H1 (cell line): ENCODE measurements around the gene GPR35. TPM values are rescaled to one million over a fixed set of nuclear protein-coding genes. Genes with fewer than 3 reads are reported as not detected.

ENCODE experiments used
- CTCF ChIA-PET: fragments of 300-600 bp; sonication (Branson Sonifier 250); formaldehyde crosslinking; loops from one replicate; lab custom pipeline; 2021; ENCODE audit not compliant: partially characterized antibody; lab: Charles Lee
- POLR2A ChIA-PET: fragments of 300-600 bp; sonication (Branson Sonifier 250); formaldehyde crosslinking; loops from one replicate; lab custom pipeline; 2021; ENCODE audit warnings: inconsistent platforms; ENCODE audit not compliant: partially characterized antibody; lab: Charles Lee
- DNase-seq, 2 experiments: peaks; one replicate each; pipeline versions ENCODE4 v3.0.0 to v3.0.0-alpha.2; 2010 to 2022; ENCODE audit warnings: low spot score in 2 of 2, low read depth in 1 of 2, mixed read lengths in 1 of 2
- FAIRE-seq: peaks from 2 replicates; lab custom pipeline; 2011; peaks lifted over from hg19 to GRCh38; lab: Jason Lieb, UNC
- H2AFZ ChIP-seq: 2 replicates; pipeline ENCODE4 v1.8.1; 2012; ENCODE audit warnings: low read length, inconsistent platforms
- H2AK5ac ChIP-seq: 2 replicates; pipeline ENCODE4 v1.6.1; 2013; ENCODE audit warnings: low read depth, low read length
- H2BK120ac ChIP-seq: replicated peaks from 2 replicates; pipeline ENCODE3; 2013; ENCODE audit warnings: low read depth, low read length, inconsistent platforms
- H2BK12ac ChIP-seq: 2 replicates; pipeline ENCODE4 v1.6.1; 2013; ENCODE audit warnings: low read depth, low read length
- H2BK15ac ChIP-seq: 2 replicates; pipeline ENCODE4 v1.6.1; 2013; ENCODE audit warnings: low read length
- H2BK20ac ChIP-seq: 2 replicates; pipeline ENCODE4 v1.6.1; 2013; ENCODE audit warnings: low read length
- H2BK5ac ChIP-seq: 2 replicates; pipeline ENCODE4 v1.6.1; 2013; ENCODE audit warnings: low read depth, low read length
- H3K14ac ChIP-seq: 2 replicates; pipeline ENCODE4 v1.6.1; 2013; ENCODE audit warnings: inconsistent platforms; ENCODE audit not compliant: insufficient read length
- H3K18ac ChIP-seq: 2 replicates; pipeline ENCODE4 v1.6.1; 2013; ENCODE audit warnings: low read length; ENCODE audit errors: extremely low read depth
- H3K23ac ChIP-seq: 2 replicates; pipeline ENCODE4 v1.6.1; 2013; ENCODE audit warnings: inconsistent platforms; ENCODE audit not compliant: insufficient read length
- H3K23me2 ChIP-seq: 2 replicates; pipeline ENCODE4 v1.6.1; 2013; ENCODE audit warnings: low read depth, low read length
- H3K27ac ChIP-seq: 2 replicates; pipeline ENCODE4 v1.6.1; 2011; ENCODE audit warnings: low read depth, low read length, inconsistent platforms
- H3K27me3 ChIP-seq, 4 experiments: replicated peaks in 1 of 4; 1 replicate in 1 of 4; 2 replicates in 3 of 4; pipeline versions ENCODE4 v1.6.1 to v1.8.1; 2011 to 2013; ENCODE audit warnings: low read length in 3 of 4, mild to moderate bottlenecking in 3 of 4, inconsistent platforms in 2 of 4, mixed read lengths in 2 of 4, moderate library complexity in 1 of 4; ENCODE audit not compliant: control insufficient read depth in 3 of 4, insufficient read depth in 3 of 4; ENCODE audit errors: extremely low read depth in 1 of 4
- H3K36me3 ChIP-seq, 4 experiments: 2 replicates each; pipeline versions ENCODE4 v1.6.1 to v1.8.1; 2011 to 2013; ENCODE audit warnings: mild to moderate bottlenecking in 4 of 4, low read length in 3 of 4, moderate library complexity in 2 of 4, control low read depth in 1 of 4, inconsistent platforms in 1 of 4; ENCODE audit not compliant: insufficient read depth in 4 of 4, control insufficient read depth in 2 of 4
- H3K4ac ChIP-seq: replicated peaks from 2 replicates; pipeline ENCODE3; 2013; ENCODE audit warnings: low read length, low read depth, mixed read lengths, inconsistent platforms; ENCODE audit not compliant: insufficient read length
- H3K4me1 ChIP-seq, 4 experiments: replicated peaks in 1 of 4; 1 replicate in 1 of 4; 2 replicates in 3 of 4; pipeline versions ENCODE4 v1.6.1 to v1.8.1; 2011 to 2013; ENCODE audit warnings: low read length in 3 of 4, inconsistent platforms in 2 of 4, mixed read lengths in 1 of 4; ENCODE audit not compliant: insufficient read depth in 4 of 4, control insufficient read depth in 3 of 4
- H3K4me2 ChIP-seq, 2 experiments: 2 replicates each; pipeline versions ENCODE4 v1.6.1 to v1.8.1; 2011 to 2013; ENCODE audit warnings: low read depth in 2 of 2, low read length in 2 of 2, control low read depth in 1 of 2, inconsistent platforms in 1 of 2, mild to moderate bottlenecking in 1 of 2; ENCODE audit not compliant: insufficient read depth in 1 of 2
- H3K4me3 ChIP-seq, 4 experiments: fragments of 200-600, 300-600 bp in 1 of 4; sonication (generic), shearing (Covaris generic), sonication (Bioruptor Twin) in 1 of 4; 2 replicates each; pipeline versions ENCODE4 v1.5.1 to v1.8.1; 2011 to 2016; ENCODE audit warnings: low read length in 4 of 4, low read depth in 3 of 4, control low read depth in 2 of 4, inconsistent platforms in 2 of 4, mild to moderate bottlenecking in 2 of 4, mixed read lengths in 1 of 4, moderate library complexity in 1 of 4; ENCODE audit not compliant: insufficient read depth in 2 of 4; ENCODE audit errors: extremely low read depth in 1 of 4
- H3K56ac ChIP-seq: replicated peaks from 2 replicates; pipeline ENCODE3; 2013; ENCODE audit warnings: low read depth, mild to moderate bottlenecking, mixed read lengths, low read length, inconsistent platforms; ENCODE audit not compliant: insufficient read length
- H3K79me1 ChIP-seq: 2 replicates; pipeline ENCODE4 v1.6.1; 2013; ENCODE audit warnings: low read depth, low read length, control low read depth
- H3K79me2 ChIP-seq, 2 experiments: 2 replicates each; pipeline versions ENCODE4 v1.6.1 to v1.8.1; 2012 to 2013; ENCODE audit warnings: low read length in 2 of 2, mild to moderate bottlenecking in 2 of 2, inconsistent platforms in 1 of 2; ENCODE audit not compliant: insufficient read depth in 2 of 2, control insufficient read depth in 1 of 2
- H3K9ac ChIP-seq, 4 experiments: replicated peaks in 1 of 4; 1 replicate in 1 of 4; 2 replicates in 3 of 4; pipeline versions ENCODE4 v1.6.1 to v1.8.1; 2011 to 2013; ENCODE audit warnings: low read depth in 3 of 4, low read length in 3 of 4, control low read depth in 2 of 4, mild to moderate bottlenecking in 2 of 4, moderate library complexity in 2 of 4, inconsistent platforms in 1 of 4; ENCODE audit errors: extremely low read depth in 1 of 4
- H3K9me3 ChIP-seq, 2 experiments: 2 replicates each; pipeline versions ENCODE4 v1.6.1 to v1.8.1; 2012 to 2013; ENCODE audit warnings: mild to moderate bottlenecking in 2 of 2, moderate library complexity in 2 of 2, control low read depth in 1 of 2, inconsistent platforms in 1 of 2, low read depth in 1 of 2, low read length in 1 of 2, mixed read lengths in 1 of 2; ENCODE audit not compliant: insufficient read depth in 2 of 2
- H4K20me1 ChIP-seq, 2 experiments: replicated peaks in 1 of 2; 2 replicates each; pipeline versions ENCODE3 to v1.8.1; 2011 to 2013; ENCODE audit warnings: inconsistent platforms in 2 of 2, low read length in 2 of 2, mild to moderate bottlenecking in 1 of 2; ENCODE audit not compliant: insufficient read depth in 2 of 2, control insufficient read depth in 1 of 2
- H4K5ac ChIP-seq: 2 replicates; pipeline ENCODE4 v1.6.1; 2013; ENCODE audit warnings: low read length, low read depth, mixed read lengths, inconsistent platforms; ENCODE audit not compliant: insufficient read length
- H4K8ac ChIP-seq: 2 replicates; pipeline ENCODE4 v1.8.0; 2013; ENCODE audit warnings: mild to moderate bottlenecking, moderate library complexity, low read length, inconsistent platforms; ENCODE audit not compliant: insufficient read depth; ENCODE audit errors: extremely low read depth
- H4K91ac ChIP-seq: replicated peaks from 2 replicates; pipeline ENCODE3; 2013; ENCODE audit warnings: low read length, mixed read lengths, inconsistent platforms; ENCODE audit not compliant: insufficient read length
- ASH2L ChIP-seq: fragments of 200-600, 300-600 bp; sonication (generic); IDR thresholded peaks from one replicate; pipeline ENCODE4 v1.7.1; 2017; ENCODE audit warnings: low read length
- BCL11A ChIP-seq, 2 experiments: IDR thresholded peaks; one replicate each; pipeline ENCODE4 v1.6.1; 2011; ENCODE audit warnings: low read depth in 2 of 2, low read length in 2 of 2, mild to moderate bottlenecking in 2 of 2
- TCF12 ChIP-seq: IDR thresholded peaks from 2 replicates; pipeline ENCODE4 v1.6.1; 2011; ENCODE audit warnings: low read depth, mild to moderate bottlenecking, low read length
- WGBS, 2 experiments: shearing (Covaris generic) in 1 of 2; methylation state at CpG; one replicate each; pipeline versions ENCODE4 v1.1.6 to v1.1.7; 2013 to 2015; ENCODE audit warnings: low lambda C conversion rate in 2 of 2, mixed read lengths in 2 of 2, inconsistent platforms in 1 of 2, low coverage in 1 of 2, missing lambda C conversion rate in 1 of 2; ENCODE audit not compliant: insufficient replicate concordance in 2 of 2, insufficient coverage in 1 of 2, insufficient read length in 1 of 2; ENCODE audit errors: extremely low coverage in 1 of 2, missing lambda C conversion rate in 1 of 2; 5-methylcytosine and 5-hydroxymethylcytosine counted together
- polyA plus RNA-seq, 7 experiments: library from polyadenylated mRNA; depleted of rRNA in 3 of 7; stranded (reverse) in 5 of 7; unstranded in 2 of 7; fragments of >200 nt in 5 of 7; fragments of 200-250 nt in 2 of 7; gene quantifications; 1 replicate in 5 of 7; 2 replicates in 1 of 7; 4 replicates in 1 of 7; pipeline versions ENCODE4 v1.2.1 to v1.2.3, GENCODE V29; 2011 to 2013; ENCODE audit warnings: missing spikeins in 2 of 7, mixed read lengths in 2 of 7
- total RNA-seq: library from RNA; stranded (reverse); fragmentation: NEBNext Ultra II Directional; extraction: Animal tissue kit (Norgen Biotek cat#: 25700); gene quantifications from 2 replicates; pipeline ENCODE4 v1.2.1, GENCODE V29; 2021

The GPR35 gene
- total and polyA plus RNA-seq, 2 of the 8 experiments (the other 6 are each of a cell fraction or from before 2014, with no cell fraction given): 0.47 TPM; not detected in 1

DNA sequence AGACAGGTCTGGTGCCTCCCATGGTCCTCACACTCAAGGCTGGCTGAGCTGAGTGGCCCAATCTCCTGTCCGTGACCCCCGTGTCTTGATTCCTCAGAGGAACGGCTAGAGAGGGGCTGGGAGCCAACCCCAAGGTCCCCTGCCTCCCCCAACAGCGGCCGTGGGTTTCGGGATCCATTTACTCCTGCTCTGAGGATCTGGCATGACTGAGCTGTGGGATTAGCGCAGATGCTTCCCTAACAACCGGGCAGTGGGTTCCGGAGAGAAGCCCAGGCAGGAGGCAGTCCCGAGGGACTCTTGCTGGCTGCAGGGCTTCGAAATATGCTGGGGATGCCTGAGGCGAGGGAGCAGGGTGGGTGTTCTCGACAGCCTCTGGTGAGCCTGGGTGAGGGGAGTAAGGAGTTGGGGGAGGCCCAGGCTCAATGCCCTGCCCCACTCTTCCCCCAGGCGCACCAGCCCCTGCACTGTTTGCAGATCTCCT lies 18.9 kb downstream of the GPR35 start:
- no peak overlapping the region for H2BK120ac ChIP-seq
- FAIRE-seq: no peak
- H3K4me2 ChIP-seq: no peak overlapping the region
- WGBS, 2 experiments: 86% methylated on average over 14 of the region's 14 CpGs; no CpG with 5 or more reads in 1 of the 2 experiments
- H3K4ac ChIP-seq: no peak overlapping the region
- H2AK5ac ChIP-seq: no peak overlapping the region
- no peak overlapping the region for H3K56ac ChIP-seq
- H3K36me3 ChIP-seq: no peaks in the 10 kb centered on the region
- H4K91ac ChIP-seq: no peak overlapping the region
- H3K9ac ChIP-seq: no peak overlapping the region
- H3K27me3 ChIP-seq: peaks cover 0 to 4% (median 2%) of the 10 kb centered on the region in 4 experiments; a peak in 2 of 7 replicates
- POLR2A ChIA-PET: no interaction called here
- H2BK15ac ChIP-seq: no peak overlapping the region
- H3K27ac ChIP-seq: no peak overlapping the region
- H4K5ac ChIP-seq: no peak overlapping the region
- H3K4me3 ChIP-seq: no peak overlapping the region
- no peak overlapping the region for H2BK5ac ChIP-seq
- H3K23me2 ChIP-seq: no peaks in the 10 kb centered on the region
- peak in 1 of 2 experiments; percentile 31 for DNase-seq
- CTCF ChIA-PET: interaction anchor here (0.6 to 1.4 kb wide), 3 partner anchors 15 to 206 kb away, joined by 3 to 4 read pairs (median 4); no protein-coding TSS in a partner anchor
- no peak overlapping the region for H2BK12ac ChIP-seq
- H3K79me1 ChIP-seq: no peaks in the 10 kb centered on the region
- no peak overlapping the region for H3K18ac ChIP-seq
- peak overlapping the region; percentile 11; the same call in 1 of the 2 replicates for H4K8ac ChIP-seq
- H2AFZ ChIP-seq: no peak overlapping the region
- H3K14ac ChIP-seq: no peak overlapping the region
- H3K4me1 ChIP-seq: peaks cover 0 to 10% (median 6%) of the 10 kb centered on the region in 4 experiments; a peak in 5 of 7 replicates
- H3K23ac ChIP-seq: no peak overlapping the region
- H3K9me3 ChIP-seq: no peaks in the 10 kb centered on the region
- no peak overlapping the region for H2BK20ac ChIP-seq
- no peaks in the 10 kb centered on the region for H3K79me2 ChIP-seq
- TF ChIP-seq ASH2L: no peak
- no peak for TF ChIP-seq TCF12
- no peak for TF ChIP-seq BCL11A (IDR thresholded peaks at IDR 0.05; ENCODE audit: low read depth in 2 of 2, low read length in 2 of 2)
- no peaks in the 10 kb centered on the region for H4K20me1 ChIP-seq
